Measurements from ENCODE around the gene RANBP3L. TPM values are rescaled to one million over a fixed set of nuclear protein-coding genes. Genes with fewer than 3 reads are reported as not detected.

Gene RANBP3L
- polyA plus RNA-seq, 1 of the 3 experiments (the other 2 are of a cell fraction), result not detected

DNA sequence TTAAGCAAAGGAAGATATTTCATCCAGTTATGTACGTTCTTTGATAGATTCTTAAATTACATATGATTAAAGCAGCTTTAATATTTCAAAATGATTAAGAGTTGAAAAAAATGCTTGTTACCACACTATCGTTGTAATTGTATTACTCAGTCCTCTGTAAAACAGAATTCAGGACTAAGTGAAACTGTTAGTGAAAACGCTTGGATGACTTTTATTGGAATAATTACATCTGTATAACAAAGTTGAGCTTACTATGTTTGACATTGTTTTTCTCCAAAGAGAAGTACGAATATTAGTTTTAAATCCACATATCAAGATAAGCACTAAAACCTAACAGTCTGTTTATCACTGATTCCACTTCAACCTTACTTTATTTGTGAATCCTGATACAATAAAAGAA is 51.3 kb downstream of the RANBP3L start:
- no peak for TF ChIP-seq FOXJ3 (CRISPR knock-in tag; IDR thresholded peaks at IDR 0.05)
- TF ChIP-seq RCOR1 (IDR thresholded peaks at IDR 0.05; ENCODE audit: low read length), result no peak
- no peak for TF ChIP-seq ZBTB33 (IDR thresholded peaks at IDR 0.05; ENCODE audit: borderline replicate concordance, low read depth)
- TF ChIP-seq, protein P1, sequence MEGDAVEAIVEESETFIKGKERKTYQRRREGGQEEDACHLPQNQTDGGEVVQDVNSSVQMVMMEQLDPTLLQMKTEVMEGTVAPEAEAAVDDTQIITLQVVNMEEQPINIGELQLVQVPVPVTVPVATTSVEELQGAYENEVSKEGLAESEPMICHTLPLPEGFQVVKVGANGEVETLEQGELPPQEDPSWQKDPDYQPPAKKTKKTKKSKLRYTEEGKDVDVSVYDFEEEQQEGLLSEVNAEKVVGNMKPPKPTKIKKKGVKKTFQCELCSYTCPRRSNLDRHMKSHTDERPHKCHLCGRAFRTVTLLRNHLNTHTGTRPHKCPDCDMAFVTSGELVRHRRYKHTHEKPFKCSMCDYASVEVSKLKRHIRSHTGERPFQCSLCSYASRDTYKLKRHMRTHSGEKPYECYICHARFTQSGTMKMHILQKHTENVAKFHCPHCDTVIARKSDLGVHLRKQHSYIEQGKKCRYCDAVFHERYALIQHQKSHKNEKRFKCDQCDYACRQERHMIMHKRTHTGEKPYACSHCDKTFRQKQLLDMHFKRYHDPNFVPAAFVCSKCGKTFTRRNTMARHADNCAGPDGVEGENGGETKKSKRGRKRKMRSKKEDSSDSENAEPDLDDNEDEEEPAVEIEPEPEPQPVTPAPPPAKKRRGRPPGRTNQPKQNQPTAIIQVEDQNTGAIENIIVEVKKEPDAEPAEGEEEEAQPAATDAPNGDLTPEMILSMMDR (IDR thresholded peaks at IDR 0.05), result no peak
- no peak for TF ChIP-seq CHD2 (IDR thresholded peaks at IDR 0.05; ENCODE audit: low read length, partially characterized antibody)
- TF ChIP-seq MEF2A (IDR thresholded peaks at IDR 0.05; ENCODE audit: borderline replicate concordance, low read depth), result no peak
- no peak for TF ChIP-seq JUND (IDR thresholded peaks at IDR 0.05)
- no peak for TF ChIP-seq YY1 (IDR thresholded peaks at IDR 0.05; ENCODE audit: low read depth)
- no peak for TF ChIP-seq RFX5 (IDR thresholded peaks at IDR 0.05; ENCODE audit: low read length)
- TF ChIP-seq TAF1 (IDR thresholded peaks at IDR 0.05; ENCODE audit: borderline replicate concordance, low read depth, low read length), result no peak
- TF ChIP-seq, protein P2, sequence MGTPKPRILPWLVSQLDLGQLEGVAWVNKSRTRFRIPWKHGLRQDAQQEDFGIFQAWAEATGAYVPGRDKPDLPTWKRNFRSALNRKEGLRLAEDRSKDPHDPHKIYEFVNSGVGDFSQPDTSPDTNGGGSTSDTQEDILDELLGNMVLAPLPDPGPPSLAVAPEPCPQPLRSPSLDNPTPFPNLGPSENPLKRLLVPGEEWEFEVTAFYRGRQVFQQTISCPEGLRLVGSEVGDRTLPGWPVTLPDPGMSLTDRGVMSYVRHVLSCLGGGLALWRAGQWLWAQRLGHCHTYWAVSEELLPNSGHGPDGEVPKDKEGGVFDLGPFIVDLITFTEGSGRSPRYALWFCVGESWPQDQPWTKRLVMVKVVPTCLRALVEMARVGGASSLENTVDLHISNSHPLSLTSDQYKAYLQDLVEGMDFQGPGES (IDR thresholded peaks at IDR 0.05; ENCODE audit: low read depth, low read length), result no peak
- no peak for TF ChIP-seq EP300 (IDR thresholded peaks at IDR 0.05; ENCODE audit: borderline replicate concordance in 1 of 2, low read depth in 1 of 2, low read length in 1 of 2)
- no peak for TF ChIP-seq ELF1 (IDR thresholded peaks at IDR 0.05)
- no peak for TF ChIP-seq TCF12 (IDR thresholded peaks at IDR 0.05)
- TF ChIP-seq GABPA (IDR thresholded peaks at IDR 0.05; ENCODE audit: low read depth), result no peak
- no peak for TF ChIP-seq MAX (IDR thresholded peaks at IDR 0.05; ENCODE audit: low read depth)
- TF ChIP-seq, protein P3, sequence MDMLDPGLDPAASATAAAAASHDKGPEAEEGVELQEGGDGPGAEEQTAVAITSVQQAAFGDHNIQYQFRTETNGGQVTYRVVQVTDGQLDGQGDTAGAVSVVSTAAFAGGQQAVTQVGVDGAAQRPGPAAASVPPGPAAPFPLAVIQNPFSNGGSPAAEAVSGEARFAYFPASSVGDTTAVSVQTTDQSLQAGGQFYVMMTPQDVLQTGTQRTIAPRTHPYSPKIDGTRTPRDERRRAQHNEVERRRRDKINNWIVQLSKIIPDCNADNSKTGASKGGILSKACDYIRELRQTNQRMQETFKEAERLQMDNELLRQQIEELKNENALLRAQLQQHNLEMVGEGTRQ (IDR thresholded peaks at IDR 0.05; ENCODE audit: borderline replicate concordance, low read depth, low read length), result no peak
- TF ChIP-seq, protein P4, sequence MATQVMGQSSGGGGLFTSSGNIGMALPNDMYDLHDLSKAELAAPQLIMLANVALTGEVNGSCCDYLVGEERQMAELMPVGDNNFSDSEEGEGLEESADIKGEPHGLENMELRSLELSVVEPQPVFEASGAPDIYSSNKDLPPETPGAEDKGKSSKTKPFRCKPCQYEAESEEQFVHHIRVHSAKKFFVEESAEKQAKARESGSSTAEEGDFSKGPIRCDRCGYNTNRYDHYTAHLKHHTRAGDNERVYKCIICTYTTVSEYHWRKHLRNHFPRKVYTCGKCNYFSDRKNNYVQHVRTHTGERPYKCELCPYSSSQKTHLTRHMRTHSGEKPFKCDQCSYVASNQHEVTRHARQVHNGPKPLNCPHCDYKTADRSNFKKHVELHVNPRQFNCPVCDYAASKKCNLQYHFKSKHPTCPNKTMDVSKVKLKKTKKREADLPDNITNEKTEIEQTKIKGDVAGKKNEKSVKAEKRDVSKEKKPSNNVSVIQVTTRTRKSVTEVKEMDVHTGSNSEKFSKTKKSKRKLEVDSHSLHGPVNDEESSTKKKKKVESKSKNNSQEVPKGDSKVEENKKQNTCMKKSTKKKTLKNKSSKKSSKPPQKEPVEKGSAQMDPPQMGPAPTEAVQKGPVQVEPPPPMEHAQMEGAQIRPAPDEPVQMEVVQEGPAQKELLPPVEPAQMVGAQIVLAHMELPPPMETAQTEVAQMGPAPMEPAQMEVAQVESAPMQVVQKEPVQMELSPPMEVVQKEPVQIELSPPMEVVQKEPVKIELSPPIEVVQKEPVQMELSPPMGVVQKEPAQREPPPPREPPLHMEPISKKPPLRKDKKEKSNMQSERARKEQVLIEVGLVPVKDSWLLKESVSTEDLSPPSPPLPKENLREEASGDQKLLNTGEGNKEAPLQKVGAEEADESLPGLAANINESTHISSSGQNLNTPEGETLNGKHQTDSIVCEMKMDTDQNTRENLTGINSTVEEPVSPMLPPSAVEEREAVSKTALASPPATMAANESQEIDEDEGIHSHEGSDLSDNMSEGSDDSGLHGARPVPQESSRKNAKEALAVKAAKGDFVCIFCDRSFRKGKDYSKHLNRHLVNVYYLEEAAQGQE (IDR thresholded peaks at IDR 0.05; ENCODE audit: low read depth, low read length), result no peak
- TF ChIP-seq POLR2AphosphoS5 (IDR thresholded peaks at IDR 0.05; ENCODE audit: low read depth, low read length), result no peak
- no peak for TF ChIP-seq FOSL2 (IDR thresholded peaks at IDR 0.05; ENCODE audit: borderline replicate concordance, low read depth)
- Histone ChIP-seq H3K9me2 (no peaks in the 10 kb centered on the region), H3K4me2 (no peak overlapping the region), H3F3A (replicated peaks; ENCODE audit: insufficient read depth) (no peaks in the 10 kb centered on the region), H2AFZ (ENCODE audit: low read depth) (no peak overlapping the region), H3K9ac (no peak overlapping the region), H3K4me3 (ENCODE audit: low read depth in 2 of 2, low read length in 1 of 2) (no peak overlapping the region), H3K9me3 (no peaks in the 10 kb centered on the region), H3K36me3 (replicated peaks in 1 of 2; ENCODE audit: control insufficient read depth in 1 of 2, insufficient read depth in 2 of 2, low read length in 1 of 2) (no peaks in the 10 kb centered on the region), H3K27ac (ENCODE audit: low read depth in 2 of 2, low read length in 1 of 2) (no peak overlapping the region), H3K27me3 (ENCODE audit: insufficient read depth) (no peaks in the 10 kb centered on the region), H3K79me2 (ENCODE audit: insufficient read depth) (no peaks in the 10 kb centered on the region), H3K4me1 (ENCODE audit: control insufficient read depth in 1 of 2, insufficient read depth in 2 of 2, low read depth in 1 of 2, low read length in 1 of 2) (no peaks in the 10 kb centered on the region), H4K20me1 (ENCODE audit: insufficient read depth) (no peaks in the 10 kb centered on the region)
- POLR2A ChIA-PET, result interaction anchor here (0.9 to 1.5 kb wide), 2 partner anchors 9 to 72 kb away, joined by 3 to 4 read pairs; partner anchors contain the start of gene NADK2
- 73% methylated on average over 4 of the region's 4 CpGs for WGBS (ENCODE audit: low lambda C conversion rate)
- DNase-seq, result no peak
- CTCF ChIA-PET, result interaction anchor here (1.2 to 5.1 kb wide), 4 partner anchors 9 to 73 kb away, joined by 3 to 24 read pairs (median 6); partner anchors contain the start of gene NADK2
